ENCODE results near the gene AK6. TPM values are rescaled to one million over a fixed set of nuclear protein-coding genes. Genes with fewer than 3 reads are reported as not detected.

The AK6 gene
- total RNA-seq, 1 donor: 19.9 TPM

- Histone ChIP-seq H3K4me1 (ENCODE audit: insufficient read depth, low read length) (no peaks in the 10 kb centered on the region), H3K27ac (ENCODE audit: low read depth, low read length) (no peak overlapping the region), H2AFZ (ENCODE audit: low read length) (no peak overlapping the region), H3K79me2 (ENCODE audit: insufficient read depth, low read length) (no peaks in the 10 kb centered on the region), H3K27me3 (ENCODE audit: insufficient read depth, low read length) (no peaks in the 10 kb centered on the region), H4K20me1 (ENCODE audit: insufficient read depth, low read length) (no peaks in the 10 kb centered on the region), H3K4me3 (ENCODE audit: insufficient read depth, low read length) (no peak overlapping the region), H3K36me3 (ENCODE audit: insufficient read depth, low read length) (no peaks in the 10 kb centered on the region), H3K4me2 (ENCODE audit: insufficient read depth, low read length) (no peak overlapping the region), H3K9me3 (ENCODE audit: low read depth, low read length) (no peaks in the 10 kb centered on the region)
- no peak for DNase-seq (ENCODE audit: insufficient read length, low spot score, missing footprints)
- TF ChIP-seq CTCF (IDR thresholded peaks at IDR 0.05; ENCODE audit: extremely low read depth, low read depth, low read length): no peak
Measured at GRCh38 chr5:69305512-69305911, 63.8 kb downstream of the AK6 start.

Other genes with a start within 250 kb of the AK6 start
- gene CCNB1, start 202.4 kb downstream of the AK6 start, total RNA-seq: 19.2 and 22.4 TPM in 2 replicates
- gene CENPH, start 179.9 kb downstream of the AK6 start, total RNA-seq: 4.7 and 5.0 TPM in 2 replicates
- 41.5 and 44.5 TPM in 2 replicates for gene CDK7, start 134.6 kb downstream of the AK6 start, total RNA-seq
- gene CCDC125, start 36.7 kb downstream of the AK6 start, total RNA-seq: 6.5 and 8.7 TPM in 2 replicates
- 84.7 and 85.2 TPM in 2 replicates for gene TAF9, start within 50 bp of the AK6 start, total RNA-seq
- 26.8 and 30.6 TPM in 2 replicates for gene RAD17, start 298 bp upstream of the AK6 start, total RNA-seq
- 7.7 and 9.4 TPM in 2 replicates for gene MARVELD2, start 45.6 kb upstream of the AK6 start, total RNA-seq
- gene OCLN, start 123.3 kb upstream of the AK6 start, total RNA-seq: 4.0 and 6.2 TPM in 2 replicates
- gene GTF2H2C, start 190.7 kb upstream of the AK6 start, total RNA-seq: 38.7 and 42.7 TPM in 2 replicates